ENCODE measurements around the gene GPATCH4. TPM values are rescaled to one million over a fixed set of nuclear protein-coding genes. Genes with fewer than 3 reads are reported as not detected.
"Not testable (repeated sequence)": the region's sequence is repeated elsewhere in the genome, so short reads cannot be mapped to it uniquely, and the experiment has no call there.

The GPATCH4 gene
- total RNA-seq (2014; rRNA removed; shearing (Covaris generic)), result 32.6 and 42.1 TPM in 2 replicates

GRCh38 chr1:156601122-156601830 lies at the start of gene GPATCH4:
Gene GPATCH4 (minus strand): TSS chr1:156601479.
- DNase-seq (ENCODE audit: low read depth), result peak; percentile 87

GRCh38 chr1:156648951-156649350 lies 47.7 kb upstream of the GPATCH4 start:
- no peak for DNase-seq (ENCODE audit: low read depth)

- DNase-seq (ENCODE audit: low read depth), result no peak
Measured at GRCh38 chr1:156648496-156648895, 47.2 kb upstream of the GPATCH4 start.

GRCh38 chr1:156647351-156647750 lies 46.1 kb upstream of the GPATCH4 start:
- no peak for DNase-seq (ENCODE audit: low read depth)

GRCh38 chr1:156646738-156647211 lies 45.5 kb upstream of the GPATCH4 start:
- DNase-seq (ENCODE audit: low read depth), result no peak

GRCh38 chr1:156645666-156646065 lies 44.4 kb upstream of the GPATCH4 start:
- DNase-seq (ENCODE audit: low read depth), result no peak

GRCh38 chr1:156645056-156645455 lies 43.8 kb upstream of the GPATCH4 start:
- no peak for DNase-seq (ENCODE audit: low read depth)

GRCh38 chr1:156644640-156645039 lies 43.4 kb upstream of the GPATCH4 start:
- no peak for DNase-seq (ENCODE audit: low read depth)

- DNase-seq (ENCODE audit: low read depth), result no peak
Measured at GRCh38 chr1:156644146-156644545, 42.9 kb upstream of the GPATCH4 start.

GRCh38 chr1:156643778-156644092 lies 42.5 kb upstream of the GPATCH4 start:
- no peak for DNase-seq (ENCODE audit: low read depth)

- no peak for DNase-seq (ENCODE audit: low read depth)
Measured at GRCh38 chr1:156643049-156643777, 41.9 kb upstream of the GPATCH4 start.

- DNase-seq (ENCODE audit: low read depth), result no peak
Measured at GRCh38 chr1:156642265-156643048, 41.2 kb upstream of the GPATCH4 start.

- DNase-seq (ENCODE audit: low read depth), result peak; percentile 55
Measured at GRCh38 chr1:156641761-156642264, 40.5 kb upstream of the GPATCH4 start, which contains the start of gene BCAN. Gene BCAN (plus strand): TSS chr1:156642117. CDS start chr1:156646055, 3,938 bp downstream.

- no peak for DNase-seq (ENCODE audit: low read depth)
Measured at GRCh38 chr1:156640842-156641706, 39.8 kb upstream of the GPATCH4 start.

- DNase-seq (ENCODE audit: low read depth), result peak; percentile 67
Measured at GRCh38 chr1:156639601-156640101, 38.4 kb upstream of the GPATCH4 start.

GRCh38 chr1:156638189-156638985 lies 37.1 kb upstream of the GPATCH4 start:
- DNase-seq (ENCODE audit: low read depth), result no peak

GRCh38 chr1:156632355-156632754 lies 31.1 kb upstream of the GPATCH4 start:
- no peak for DNase-seq (ENCODE audit: low read depth)

- DNase-seq (ENCODE audit: low read depth), result not testable (repeated sequence)
Measured at GRCh38 chr1:156631152-156631551, 29.9 kb upstream of the GPATCH4 start.

- no peak for DNase-seq (ENCODE audit: low read depth)
Measured at GRCh38 chr1:156629823-156630449, 28.7 kb upstream of the GPATCH4 start.

Measured in Daoy (cell line).